DOHH2 (cell line): ENCODE data around the gene KCNIP3.

Experiments used
- H3F3A ChIP-seq: fragments of 200-600 bp; sonication (generic), shearing (Covaris generic); 2 replicates; pipeline ENCODE4 v1.6.0; 2016; ENCODE audit warnings: antibody characterized with exemption, mild to moderate bottlenecking; ENCODE audit not compliant: control insufficient read depth, insufficient read depth
- H3K27ac ChIP-seq: fragments of 200-600 bp; sonication (generic); 2 replicates; pipeline ENCODE4 v1.5.1; 2014; ENCODE audit warnings: low read depth, mild to moderate bottlenecking, low read length, moderate library complexity
- H3K27me3 ChIP-seq: fragments of 200-600 bp; sonication (generic); 2 replicates; pipeline ENCODE4 v1.6.1; 2014; ENCODE audit warnings: mild to moderate bottlenecking, low read length, mixed read lengths; ENCODE audit not compliant: control insufficient read depth
- H3K36me3 ChIP-seq: fragments of 200-600 bp; sonication (generic); 2 replicates; pipeline ENCODE4 v1.6.1; 2014; ENCODE audit warnings: mild to moderate bottlenecking, low read length, moderate library complexity, mixed read lengths; ENCODE audit not compliant: control insufficient read depth
- H3K4me1 ChIP-seq: fragments of 200-600 bp; sonication (generic); 2 replicates; pipeline ENCODE4 v1.6.1; 2014; ENCODE audit warnings: mild to moderate bottlenecking, low read length, mixed read lengths; ENCODE audit not compliant: control insufficient read depth
- H3K4me2 ChIP-seq: fragments of 200-600 bp; sonication (generic); 2 replicates; pipeline ENCODE4 v1.6.0; 2014; ENCODE audit warnings: mild to moderate bottlenecking, low read length, moderate library complexity
- H3K4me3 ChIP-seq: fragments of 200-600 bp; sonication (generic); 2 replicates; pipeline ENCODE4 v1.5.1; 2014; ENCODE audit warnings: mild to moderate bottlenecking, low read length, mixed read lengths
- H3K79me2 ChIP-seq: fragments of 200-600 bp; sonication (generic); 2 replicates; pipeline ENCODE4 v1.6.1; 2014; ENCODE audit warnings: mild to moderate bottlenecking, low read length, mixed read lengths; ENCODE audit not compliant: control insufficient read depth
- H3K9me2 ChIP-seq: fragments of 200-600 bp; sonication (generic); replicated peaks from 2 replicates; pipeline ENCODE4 v1.6.1; 2014; ENCODE audit warnings: mild to moderate bottlenecking, low read length, mixed read lengths; ENCODE audit not compliant: control insufficient read depth
- H3K9me3 ChIP-seq: fragments of 200-600 bp; sonication (generic); 2 replicates; pipeline ENCODE4 v1.6.1; 2014; ENCODE audit warnings: antibody characterized with exemption, low read length, mixed read lengths; ENCODE audit not compliant: control insufficient read depth, insufficient read depth
- H4K20me1 ChIP-seq: fragments of 200-600 bp; sonication (generic); 2 replicates; pipeline ENCODE4 v1.6.0; 2014; ENCODE audit warnings: low read depth, mild to moderate bottlenecking, antibody characterized with exemption, low read length, moderate library complexity; ENCODE audit not compliant: control insufficient read depth, insufficient read depth
- EZH2phosphoT487 ChIP-seq: fragments of 200-600 bp; sonication (generic); IDR thresholded peaks from 2 replicates; pipeline ENCODE4 v1.6.1; 2017; ENCODE audit warnings: borderline replicate concordance, mild to moderate bottlenecking, antibody characterized with exemption, low read length, moderate library complexity, mixed read lengths
- TF ChIP-seq, protein P1 (sequence below): fragments of 200-600 bp; sonication (generic); IDR thresholded peaks from one replicate; pipeline ENCODE4 v1.5.1; 2014; ENCODE audit warnings: antibody characterized with exemption, mild to moderate bottlenecking, low read depth, low read length; ENCODE audit not compliant: poor library complexity, severe bottlenecking

KCNIP3 gene

DNA sequence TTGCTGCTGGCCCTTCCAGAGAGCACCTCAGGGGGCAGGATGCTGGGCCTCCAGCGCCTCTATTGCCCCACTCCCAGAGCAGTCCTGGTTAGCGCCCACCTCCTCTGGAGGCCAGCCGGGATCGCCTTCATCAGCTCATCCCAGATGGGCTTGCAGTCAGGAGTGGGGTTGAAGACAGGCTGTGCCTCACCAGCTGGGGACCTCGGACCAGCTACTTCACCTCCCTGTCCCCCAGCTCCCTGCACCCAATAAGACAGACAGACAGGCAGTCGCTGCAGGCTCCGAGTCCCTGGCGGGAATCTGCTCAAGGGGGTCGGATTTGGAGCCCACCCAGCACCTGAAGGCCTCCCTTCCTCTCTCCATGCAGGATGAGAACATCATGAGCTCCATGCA is 86.5 kb downstream of the KCNIP3 start:
- Histone ChIP-seq H3K79me2 (no peaks in the 10 kb centered on the region), H3K27ac (no peak overlapping the region), H3K4me1 (0 out of 2 replicates have a peak, but pooled peaks cover 3% of the 10 kb centered on the region), H3K9me2 (no peaks in the 10 kb centered on the region), H3K27me3 (no peaks in the 10 kb centered on the region), H3K4me3 (no peak overlapping the region), H3K36me3 (no peaks in the 10 kb centered on the region), H3F3A (no peaks in the 10 kb centered on the region), H3K4me2 (no peak overlapping the region), H3K9me3 (no peaks in the 10 kb centered on the region), H4K20me1 (no peaks in the 10 kb centered on the region)
- TF ChIP-seq, protein P1, sequence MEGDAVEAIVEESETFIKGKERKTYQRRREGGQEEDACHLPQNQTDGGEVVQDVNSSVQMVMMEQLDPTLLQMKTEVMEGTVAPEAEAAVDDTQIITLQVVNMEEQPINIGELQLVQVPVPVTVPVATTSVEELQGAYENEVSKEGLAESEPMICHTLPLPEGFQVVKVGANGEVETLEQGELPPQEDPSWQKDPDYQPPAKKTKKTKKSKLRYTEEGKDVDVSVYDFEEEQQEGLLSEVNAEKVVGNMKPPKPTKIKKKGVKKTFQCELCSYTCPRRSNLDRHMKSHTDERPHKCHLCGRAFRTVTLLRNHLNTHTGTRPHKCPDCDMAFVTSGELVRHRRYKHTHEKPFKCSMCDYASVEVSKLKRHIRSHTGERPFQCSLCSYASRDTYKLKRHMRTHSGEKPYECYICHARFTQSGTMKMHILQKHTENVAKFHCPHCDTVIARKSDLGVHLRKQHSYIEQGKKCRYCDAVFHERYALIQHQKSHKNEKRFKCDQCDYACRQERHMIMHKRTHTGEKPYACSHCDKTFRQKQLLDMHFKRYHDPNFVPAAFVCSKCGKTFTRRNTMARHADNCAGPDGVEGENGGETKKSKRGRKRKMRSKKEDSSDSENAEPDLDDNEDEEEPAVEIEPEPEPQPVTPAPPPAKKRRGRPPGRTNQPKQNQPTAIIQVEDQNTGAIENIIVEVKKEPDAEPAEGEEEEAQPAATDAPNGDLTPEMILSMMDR: no peak
- TF ChIP-seq EZH2phosphoT487: no peak

DNA sequence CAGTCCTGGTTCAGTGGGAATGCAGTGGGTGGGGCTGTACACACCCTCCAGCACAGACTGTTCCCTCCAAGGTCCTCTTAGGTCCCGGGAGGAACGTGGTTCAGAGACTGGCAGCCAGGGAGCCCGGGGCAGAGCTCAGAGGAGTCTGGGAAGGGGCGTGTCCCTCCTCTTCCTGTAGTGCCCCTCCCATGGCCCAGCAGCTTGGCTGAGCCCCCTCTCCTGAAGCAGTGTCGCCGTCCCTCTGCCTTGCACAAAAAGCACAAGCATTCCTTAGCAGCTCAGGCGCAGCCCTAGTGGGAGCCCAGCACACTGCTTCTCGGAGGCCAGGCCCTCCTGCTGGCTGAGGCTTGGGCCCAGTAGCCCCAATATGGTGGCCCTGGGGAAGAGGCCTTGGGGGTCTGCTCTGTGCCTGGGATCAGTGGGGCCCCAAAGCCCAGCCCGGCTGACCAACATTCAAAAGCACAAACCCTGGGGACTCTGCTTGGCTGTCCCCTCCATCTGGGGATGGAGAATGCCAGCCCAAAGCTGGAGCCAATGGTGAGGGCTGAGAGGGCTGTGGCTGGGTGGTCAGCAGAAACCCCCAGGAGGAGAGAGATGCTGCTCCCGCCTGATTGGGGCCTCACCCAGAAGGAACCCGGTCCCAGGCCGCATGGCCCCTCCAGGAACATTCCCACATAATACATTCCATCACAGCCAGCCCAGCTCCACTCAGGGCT is 87.9 kb downstream of the KCNIP3 start:
- no peaks in the 10 kb centered on the region for H3K9me3 ChIP-seq
- H4K20me1 ChIP-seq: no peaks in the 10 kb centered on the region
- no peaks in the 10 kb centered on the region for H3F3A ChIP-seq
- no peaks in the 10 kb centered on the region for H3K27me3 ChIP-seq
- H3K4me2 ChIP-seq: no peak overlapping the region
- no peaks in the 10 kb centered on the region for H3K36me3 ChIP-seq
- H3K4me1 ChIP-seq: no peaks in the 10 kb centered on the region
- H3K4me3 ChIP-seq: no peak overlapping the region
- H3K9me2 ChIP-seq: no peaks in the 10 kb centered on the region
- no peaks in the 10 kb centered on the region for H3K79me2 ChIP-seq
- H3K27ac ChIP-seq: no peak overlapping the region
- TF ChIP-seq, protein P1: no peak
- no peak for TF ChIP-seq EZH2phosphoT487

DNA sequence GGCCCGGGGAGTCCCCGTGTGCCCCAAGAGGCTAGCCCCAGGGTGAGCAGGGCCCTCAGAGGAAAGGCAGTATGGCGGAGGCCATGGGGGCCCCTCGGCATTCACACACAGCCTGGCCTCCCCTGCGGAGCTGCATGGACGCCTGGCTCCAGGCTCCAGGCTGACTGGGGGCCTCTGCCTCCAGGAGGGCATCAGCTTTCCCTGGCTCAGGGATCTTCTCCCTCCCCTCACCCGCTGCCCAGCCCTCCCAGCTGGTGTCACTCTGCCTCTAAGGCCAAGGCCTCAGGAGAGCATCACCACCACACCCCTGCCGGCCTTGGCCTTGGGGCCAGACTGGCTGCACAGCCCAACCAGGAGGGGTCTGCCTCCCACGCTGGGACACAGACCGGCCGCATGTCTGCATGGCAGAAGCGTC is 88.4 kb downstream of the KCNIP3 start:
- Histone ChIP-seq H4K20me1 (no peaks in the 10 kb centered on the region), H3K9me2 (no peaks in the 10 kb centered on the region), H3K27me3 (no peaks in the 10 kb centered on the region), H3F3A (no peaks in the 10 kb centered on the region), H3K36me3 (no peaks in the 10 kb centered on the region), H3K4me1 (no peaks in the 10 kb centered on the region), H3K27ac (no peak overlapping the region), H3K79me2 (no peaks in the 10 kb centered on the region), H3K4me3 (no peak overlapping the region), H3K4me2 (no peak overlapping the region), H3K9me3 (no peaks in the 10 kb centered on the region)
- TF ChIP-seq, protein P1: no peak
- TF ChIP-seq EZH2phosphoT487: no peak

DNA sequence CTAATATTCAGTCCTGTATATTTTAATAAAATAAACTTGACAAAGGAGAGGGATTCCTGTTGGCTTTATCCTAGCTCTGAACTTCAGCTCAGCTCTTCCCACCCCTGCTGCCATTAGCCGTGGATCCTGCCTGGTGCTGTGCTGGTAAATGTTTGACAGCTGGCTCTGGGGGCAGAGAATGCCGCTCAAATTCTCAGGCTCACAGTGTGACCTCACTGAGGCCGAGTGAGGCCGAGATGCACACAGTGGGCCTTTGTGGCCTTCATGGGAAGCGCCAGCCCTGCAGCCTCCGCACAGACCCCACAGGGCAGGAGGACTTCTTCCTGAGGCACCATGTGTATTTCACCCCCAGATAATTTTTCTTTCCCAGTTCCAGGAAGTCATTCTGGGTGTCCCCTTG is 88.9 kb downstream of the KCNIP3 start:
- TF ChIP-seq, protein P1: no peak
- TF ChIP-seq EZH2phosphoT487: no peak
- no peak overlapping the region for H3K27ac ChIP-seq
- no peaks in the 10 kb centered on the region for H3K9me2 ChIP-seq
- no peak overlapping the region for H3K4me2 ChIP-seq
- no peaks in the 10 kb centered on the region for H3F3A ChIP-seq
- no peaks in the 10 kb centered on the region for H3K4me1 ChIP-seq
- H3K27me3 ChIP-seq: no peaks in the 10 kb centered on the region
- no peaks in the 10 kb centered on the region for H3K79me2 ChIP-seq
- H3K4me3 ChIP-seq: no peak overlapping the region
- H3K36me3 ChIP-seq: no peaks in the 10 kb centered on the region
- H3K9me3 ChIP-seq: no peaks in the 10 kb centered on the region
- no peaks in the 10 kb centered on the region for H4K20me1 ChIP-seq
